ENCODE results near the gene LRRC74B. TPM values are rescaled to one million over a fixed set of nuclear protein-coding genes. Genes with fewer than 3 reads are reported as not detected.

The LRRC74B gene
- polyA plus RNA-seq, 1 of the 3 experiments (the other 2 are of a cell fraction): 0.03 TPM

DNA sequence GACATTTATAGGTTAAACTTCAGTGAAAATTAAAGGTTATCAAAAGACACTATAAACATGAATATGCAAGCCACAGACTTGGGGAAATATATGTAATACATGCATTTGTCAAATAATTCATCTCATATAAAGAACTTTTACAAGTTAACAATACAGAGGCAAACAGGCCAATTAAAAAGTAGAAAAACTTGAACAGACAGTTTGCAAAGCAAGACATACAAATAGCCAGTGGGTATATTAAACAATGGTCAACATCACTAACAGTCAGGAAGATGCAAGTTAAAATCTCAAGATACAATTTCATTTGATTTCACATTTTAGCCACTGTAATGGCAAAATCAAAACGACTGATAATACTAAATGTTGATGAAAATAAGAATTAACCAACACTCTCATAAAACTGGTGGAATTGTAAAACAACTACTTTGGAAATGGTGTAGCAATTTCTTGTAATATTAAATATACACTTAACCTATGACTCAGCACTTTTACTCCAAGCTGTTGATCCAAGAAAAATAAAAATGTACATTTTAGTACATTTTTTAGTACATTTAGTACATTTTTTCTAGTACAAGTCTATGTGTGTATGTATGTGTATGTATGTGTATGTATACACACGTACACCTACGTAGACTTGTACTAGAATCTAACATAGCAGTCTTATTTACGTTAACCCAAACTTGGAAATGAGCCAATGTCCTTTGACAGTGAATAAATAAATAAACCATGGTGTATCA, 62.8 kb downstream of the LRRC74B start:
- H3K4me3 ChIP-seq (ENCODE audit: low read depth in 2 of 2, low read length in 1 of 2): no peak overlapping the region
- ChIA-PET POLR2A (no interaction called here), CTCF (no interaction called here)
- no peaks in the 10 kb centered on the region; the same call in 1 of the 2 replicates for H3K27me3 ChIP-seq (ENCODE audit: insufficient read depth)
- no peaks in the 10 kb centered on the region for H3K79me2 ChIP-seq (ENCODE audit: insufficient read depth)
- H3K4me2 ChIP-seq: no peak overlapping the region
- no peaks in the 10 kb centered on the region for H4K20me1 ChIP-seq (ENCODE audit: insufficient read depth)
- no peak for DNase-seq
- H3K27ac ChIP-seq (ENCODE audit: low read depth in 2 of 2, low read length in 1 of 2): no peak overlapping the region
- TF ChIP-seq USF2 (IDR thresholded peaks at IDR 0.05; ENCODE audit: borderline replicate concordance, low read depth, low read length) (no peak), RXRA (IDR thresholded peaks at IDR 0.05; ENCODE audit: borderline replicate concordance, low read depth) (no peak), RCOR1 (IDR thresholded peaks at IDR 0.05; ENCODE audit: low read length) (no peak), GATA2 (CRISPR knock-in tag; IDR thresholded peaks at IDR 0.05) (no peak), MAX (IDR thresholded peaks at IDR 0.05; ENCODE audit: low read depth) (no peak)
- H3K9me3 ChIP-seq: no peaks in the 10 kb centered on the region
- H3K36me3 ChIP-seq (replicated peaks in 1 of 2; ENCODE audit: control insufficient read depth in 1 of 2, insufficient read depth in 2 of 2, low read length in 1 of 2): no peaks in the 10 kb centered on the region
- no peaks in the 10 kb centered on the region for H3F3A ChIP-seq (replicated peaks; ENCODE audit: insufficient read depth)
- H3K9ac ChIP-seq: no peak overlapping the region
- H3K9me2 ChIP-seq: no peaks in the 10 kb centered on the region
- peaks cover 0 to 2% of the 10 kb centered on the region in 2 experiments; a peak in 1 of 4 replicates for H3K4me1 ChIP-seq (ENCODE audit: control insufficient read depth in 1 of 2, insufficient read depth in 2 of 2, low read depth in 1 of 2, low read length in 1 of 2)
- no peak overlapping the region for H2AFZ ChIP-seq (ENCODE audit: low read depth)
- WGBS (ENCODE audit: low lambda C conversion rate): 60% methylated on average over 4 of the region's 4 CpGs

Small RNA genes lying within 50 kb of the gene (small RNA-seq; reads per million reads assigned to genes)
- 0 reads per million in 7 experiments for gene MIR649

Other genes with a start within 250 kb of the LRRC74B start
- gene PI4KA, start 187.1 kb upstream of the LRRC74B start, polyA plus RNA-seq (2012; rRNA removed): 26.3 and 30.0 TPM in 2 replicates
- 35.7 and 37.3 TPM in 2 replicates for gene SNAP29, start 186.9 kb upstream of the LRRC74B start, polyA plus RNA-seq (2012; rRNA removed)
- gene CRKL, start 128.5 kb upstream of the LRRC74B start, polyA plus RNA-seq (2012; rRNA removed): 9.6 and 10.2 TPM in 2 replicates
- 1.3 and 1.7 TPM in 2 replicates for gene AIFM3, start 78.7 kb upstream of the LRRC74B start, polyA plus RNA-seq (2012; rRNA removed)
- 37.7 and 41.5 TPM in 2 replicates for gene LZTR1, start 63.6 kb upstream of the LRRC74B start, polyA plus RNA-seq (2012; rRNA removed)
- 26.3 and 32.0 TPM in 2 replicates for gene THAP7, start 43.8 kb upstream of the LRRC74B start, polyA plus RNA-seq (2012; rRNA removed)
- 7.1 and 12.9 TPM in 2 replicates for gene P2RX6, start 30.8 kb upstream of the LRRC74B start, polyA plus RNA-seq (2012; rRNA removed)
- 0.02 TPM in 1 of 2 replicates, not detected in the other for gene SLC7A4, start 13.4 kb upstream of the LRRC74B start, polyA plus RNA-seq (2012; rRNA removed)

Data from SK-N-SH (cell line).